Measurements from ENCODE around the gene TMEM217.

The TMEM217 gene

GRCh38 chr6:37284781-37285180 lies 26.8 kb upstream of the TMEM217 start:
- DNase-seq (ENCODE audit: low read depth, low spot score) = no peak
- Histone ChIP-seq H3K9ac (ENCODE audit: insufficient read length) (no peak overlapping the region), H3K36me3 (ENCODE audit: insufficient read depth, low read length) (peaks cover 27% of the 10 kb centered on the region), H3K27ac (no peak overlapping the region), H3K9me3 (ENCODE audit: low read depth, low read length) (no peaks in the 10 kb centered on the region), H3K4me3 (no peak overlapping the region)
- no peak for TF ChIP-seq POLR2AphosphoS5 (IDR thresholded peaks at IDR 0.05; ENCODE audit: borderline replicate concordance, low read depth, low read length)
- TF ChIP-seq EZH2 (IDR thresholded peaks at IDR 0.05) = no peak
- no peak for TF ChIP-seq FOXP2 (optimal IDR thresholded peaks at IDR 0.05; ENCODE audit: control extremely low read depth, extremely low read length, insufficient read depth)

GRCh38 chr6:37283671-37284151 lies 25.8 kb upstream of the TMEM217 start:
- H3K9me3 ChIP-seq (ENCODE audit: low read depth, low read length) = no peaks in the 10 kb centered on the region
- TF ChIP-seq POLR2AphosphoS5 (IDR thresholded peaks at IDR 0.05; ENCODE audit: borderline replicate concordance, low read depth, low read length) (no peak), FOXP2 (optimal IDR thresholded peaks at IDR 0.05; ENCODE audit: control extremely low read depth, extremely low read length, insufficient read depth) (no peak), EZH2 (IDR thresholded peaks at IDR 0.05) (no peak)
- H3K36me3 ChIP-seq (ENCODE audit: insufficient read depth, low read length) = peaks cover 27% of the 10 kb centered on the region
- H3K9ac ChIP-seq (ENCODE audit: insufficient read length) = no peak overlapping the region
- peak overlapping the region; percentile 80 for H3K27ac ChIP-seq
- no peak for DNase-seq (ENCODE audit: low read depth, low spot score)
- peak overlapping the region; percentile 49 for H3K4me3 ChIP-seq

- Histone ChIP-seq H3K36me3 (ENCODE audit: insufficient read depth, low read length) (peaks cover 27% of the 10 kb centered on the region), H3K9me3 (ENCODE audit: low read depth, low read length) (no peaks in the 10 kb centered on the region), H3K27ac (peak overlapping the region; percentile 80), H3K4me3 (peak overlapping the region; percentile 49), H3K9ac (ENCODE audit: insufficient read length) (no peak overlapping the region)
- DNase-seq (ENCODE audit: low read depth, low spot score) = peak; percentile 90
- no peak; the same call in 1 of the 2 replicates for TF ChIP-seq POLR2AphosphoS5 (IDR thresholded peaks at IDR 0.05; ENCODE audit: borderline replicate concordance, low read depth, low read length)
- no peak for TF ChIP-seq FOXP2 (optimal IDR thresholded peaks at IDR 0.05; ENCODE audit: control extremely low read depth, extremely low read length, insufficient read depth)
- no peak for TF ChIP-seq EZH2 (IDR thresholded peaks at IDR 0.05)
Observed at GRCh38 chr6:37283268-37283667, 25.3 kb upstream of the TMEM217 start.

- Histone ChIP-seq H3K36me3 (ENCODE audit: insufficient read depth, low read length) (peaks cover 23% of the 10 kb centered on the region), H3K9me3 (ENCODE audit: low read depth, low read length) (no peaks in the 10 kb centered on the region), H3K27ac (no peak overlapping the region), H3K9ac (ENCODE audit: insufficient read length) (no peak overlapping the region), H3K4me3 (no peak overlapping the region)
- TF ChIP-seq EZH2 (IDR thresholded peaks at IDR 0.05) (no peak), FOXP2 (optimal IDR thresholded peaks at IDR 0.05; ENCODE audit: control extremely low read depth, extremely low read length, insufficient read depth) (no peak)
- no peak for DNase-seq (ENCODE audit: low read depth, low spot score)
Observed at GRCh38 chr6:37282371-37282770, 24.4 kb upstream of the TMEM217 start.

GRCh38 chr6:37280162-37280887 lies 22.4 kb upstream of the TMEM217 start:
- H3K27ac ChIP-seq = no peak overlapping the region
- H3K36me3 ChIP-seq (ENCODE audit: insufficient read depth, low read length) = peaks cover 12% of the 10 kb centered on the region

GRCh38 chr6:37279366-37280134 lies 21.6 kb upstream of the TMEM217 start:
- TF ChIP-seq EZH2 (IDR thresholded peaks at IDR 0.05) (no peak), POLR2AphosphoS5 (IDR thresholded peaks at IDR 0.05; ENCODE audit: borderline replicate concordance, low read depth, low read length) (no peak), FOXP2 (optimal IDR thresholded peaks at IDR 0.05; ENCODE audit: control extremely low read depth, extremely low read length, insufficient read depth) (no peak)
- peaks cover 7% of the 10 kb centered on the region for H3K36me3 ChIP-seq (ENCODE audit: insufficient read depth, low read length)
- no peak overlapping the region for H3K4me3 ChIP-seq
- H3K9ac ChIP-seq (ENCODE audit: insufficient read length) = no peak overlapping the region
- H3K27ac ChIP-seq = no peak overlapping the region
- no peaks in the 10 kb centered on the region for H3K9me3 ChIP-seq (ENCODE audit: low read depth, low read length)
- DNase-seq (ENCODE audit: low read depth, low spot score) = no peak

More at GRCh38 chr6:37280162-37280887, 22.4 kb upstream of the TMEM217 start:
- no peak for TF ChIP-seq POLR2AphosphoS5 (IDR thresholded peaks at IDR 0.05; ENCODE audit: borderline replicate concordance, low read depth, low read length)
- no peak for TF ChIP-seq FOXP2 (optimal IDR thresholded peaks at IDR 0.05; ENCODE audit: control extremely low read depth, extremely low read length, insufficient read depth)
- no peak for TF ChIP-seq EZH2 (IDR thresholded peaks at IDR 0.05)
- DNase-seq (ENCODE audit: low read depth, low spot score) = no peak
- no peak overlapping the region for H3K4me3 ChIP-seq
- no peaks in the 10 kb centered on the region for H3K9me3 ChIP-seq (ENCODE audit: low read depth, low read length)
- no peak overlapping the region for H3K9ac ChIP-seq (ENCODE audit: insufficient read length)

GRCh38 chr6:37277001-37277409 lies 19.1 kb upstream of the TMEM217 start:
- Histone ChIP-seq H3K9ac (ENCODE audit: insufficient read length) (no peak overlapping the region), H3K4me3 (no peak overlapping the region), H3K36me3 (ENCODE audit: insufficient read depth, low read length) (peaks cover 3% of the 10 kb centered on the region; the same call in 1 of the 2 replicates), H3K27ac (no peak overlapping the region), H3K9me3 (ENCODE audit: low read depth, low read length) (no peaks in the 10 kb centered on the region)
- DNase-seq (ENCODE audit: low read depth, low spot score) = no peak
- TF ChIP-seq FOXP2 (optimal IDR thresholded peaks at IDR 0.05; ENCODE audit: control extremely low read depth, extremely low read length, insufficient read depth) (no peak), EZH2 (IDR thresholded peaks at IDR 0.05) (no peak), POLR2AphosphoS5 (IDR thresholded peaks at IDR 0.05; ENCODE audit: borderline replicate concordance, low read depth, low read length) (no peak)

GRCh38 chr6:37275350-37275749 lies 17.4 kb upstream of the TMEM217 start:
- Histone ChIP-seq H3K9ac (ENCODE audit: insufficient read length) (no peak overlapping the region), H3K4me3 (no peak overlapping the region), H3K9me3 (ENCODE audit: low read depth, low read length) (no peaks in the 10 kb centered on the region), H3K36me3 (ENCODE audit: insufficient read depth, low read length) (peaks cover 5% of the 10 kb centered on the region), H3K27ac (no peak overlapping the region)
- no peak for TF ChIP-seq EZH2 (IDR thresholded peaks at IDR 0.05)
- TF ChIP-seq FOXP2 (optimal IDR thresholded peaks at IDR 0.05; ENCODE audit: control extremely low read depth, extremely low read length, insufficient read depth) = no peak
- no peak for TF ChIP-seq POLR2AphosphoS5 (IDR thresholded peaks at IDR 0.05; ENCODE audit: borderline replicate concordance, low read depth, low read length)
- no peak for DNase-seq (ENCODE audit: low read depth, low spot score)

Data from SK-N-MC (cell line).